H1 (cell line): ENCODE data around the gene MECR. TPM values are rescaled to one million over a fixed set of nuclear protein-coding genes. Genes with fewer than 3 reads are reported as not detected.
A peak's percentile ranks its signal among the peaks of the same experiment; 100 is the strongest.

Experiments used
- ATF3 ChIP-seq: IDR thresholded peaks from 2 replicates; pipeline ENCODE4 v1.6.1; 2011; ENCODE audit warnings: low read depth, mild to moderate bottlenecking, low read length; ENCODE audit not compliant: insufficient read depth
- BACH1 ChIP-seq: IDR thresholded peaks from 2 replicates; pipeline ENCODE4 v1.6.1; 2012; ENCODE audit warnings: low read length, improper control_type of control experiment
- CREB1 ChIP-seq: IDR thresholded peaks from 2 replicates; pipeline ENCODE4 v1.6.1; 2012; ENCODE audit warnings: inconsistent platforms
- EGR1 ChIP-seq: IDR thresholded peaks from 2 replicates; pipeline ENCODE4 v1.6.1; 2011; ENCODE audit warnings: low read depth, low read length, borderline replicate concordance
- KDM5A ChIP-seq: fragments of 200-600 bp; IDR thresholded peaks from 2 replicates; pipeline ENCODE4 v1.7.1; 2012; ENCODE audit warnings: mild to moderate bottlenecking, low read length, inconsistent platforms, mixed read lengths
- PHF8 ChIP-seq: fragments of 200-600 bp; sonication (generic); conservative IDR thresholded peaks from 2 replicates; pipeline ENCODE4 v1.7.1; 2012; ENCODE audit warnings: low read depth, mild to moderate bottlenecking, inconsistent platforms, low read length, moderate library complexity
- POLR2A ChIP-seq, 2 experiments: IDR thresholded peaks; 1 replicate in 1 of 2; 2 replicates in 1 of 2; pipeline ENCODE4 v1.6.1; 2011; ENCODE audit warnings: low read depth in 2 of 2, low read length in 2 of 2, mild to moderate bottlenecking in 2 of 2; ENCODE audit errors: control extremely low read depth in 1 of 2
- RNF2 ChIP-seq: fragments of 200-900, 300-1000 bp; sonication (generic); IDR thresholded peaks from 2 replicates; pipeline ENCODE4 v1.7.1; 2016; ENCODE audit warnings: borderline replicate concordance, low read depth, mild to moderate bottlenecking, antibody characterized with exemption, low read length; ENCODE audit not compliant: poor library complexity, severe bottlenecking; ENCODE audit errors: missing control alignments
- SIX5 ChIP-seq: IDR thresholded peaks from 2 replicates; pipeline ENCODE4 v1.6.1; 2011; ENCODE audit warnings: mild to moderate bottlenecking, low read depth, low read length
- SP1 ChIP-seq: IDR thresholded peaks from 2 replicates; pipeline ENCODE4 v1.6.1; 2011; ENCODE audit warnings: low read depth, low read length
- SP2 ChIP-seq: IDR thresholded peaks from 2 replicates; pipeline ENCODE4 v1.6.1; 2012; ENCODE audit warnings: mild to moderate bottlenecking, low read length, inconsistent platforms
- SP4 ChIP-seq: IDR thresholded peaks from 2 replicates; pipeline ENCODE4 v1.6.1; 2012; ENCODE audit warnings: low read length, inconsistent platforms
- polyA plus RNA-seq, 7 experiments: library from polyadenylated mRNA; depleted of rRNA in 3 of 7; stranded (reverse) in 5 of 7; unstranded in 2 of 7; fragments of >200 nt in 5 of 7; fragments of 200-250 nt in 2 of 7; gene quantifications; 1 replicate in 5 of 7; 2 replicates in 1 of 7; 4 replicates in 1 of 7; pipeline versions ENCODE4 v1.2.1 to v1.2.3, GENCODE V29; 2011 to 2013; ENCODE audit warnings: missing spikeins in 2 of 7, mixed read lengths in 2 of 7
- total RNA-seq: library from RNA; stranded (reverse); fragmentation: NEBNext Ultra II Directional; extraction: Animal tissue kit (Norgen Biotek cat#: 25700); gene quantifications from 2 replicates; pipeline ENCODE4 v1.2.1, GENCODE V29; 2021
- TF ChIP-seq, protein P1 (sequence below), 3 experiments: IDR thresholded peaks; 1 replicate in 2 of 3; 2 replicates in 1 of 3; pipeline versions ENCODE4 v1.5.1 to v1.6.1; 2011; ENCODE audit warnings: low read length in 3 of 3, mild to moderate bottlenecking in 3 of 3, inconsistent platforms in 2 of 3, low read depth in 1 of 3, moderate library complexity in 1 of 3; ENCODE audit not compliant: insufficient read depth in 1 of 3; ENCODE audit errors: control extremely low read depth in 1 of 3

Gene MECR
- total and polyA plus RNA-seq, 2 of the 8 experiments (the other 6 are each of a cell fraction or from before 2014, with no cell fraction given) = 24.2 to 24.4 TPM

- TF ChIP-seq, protein P1, sequence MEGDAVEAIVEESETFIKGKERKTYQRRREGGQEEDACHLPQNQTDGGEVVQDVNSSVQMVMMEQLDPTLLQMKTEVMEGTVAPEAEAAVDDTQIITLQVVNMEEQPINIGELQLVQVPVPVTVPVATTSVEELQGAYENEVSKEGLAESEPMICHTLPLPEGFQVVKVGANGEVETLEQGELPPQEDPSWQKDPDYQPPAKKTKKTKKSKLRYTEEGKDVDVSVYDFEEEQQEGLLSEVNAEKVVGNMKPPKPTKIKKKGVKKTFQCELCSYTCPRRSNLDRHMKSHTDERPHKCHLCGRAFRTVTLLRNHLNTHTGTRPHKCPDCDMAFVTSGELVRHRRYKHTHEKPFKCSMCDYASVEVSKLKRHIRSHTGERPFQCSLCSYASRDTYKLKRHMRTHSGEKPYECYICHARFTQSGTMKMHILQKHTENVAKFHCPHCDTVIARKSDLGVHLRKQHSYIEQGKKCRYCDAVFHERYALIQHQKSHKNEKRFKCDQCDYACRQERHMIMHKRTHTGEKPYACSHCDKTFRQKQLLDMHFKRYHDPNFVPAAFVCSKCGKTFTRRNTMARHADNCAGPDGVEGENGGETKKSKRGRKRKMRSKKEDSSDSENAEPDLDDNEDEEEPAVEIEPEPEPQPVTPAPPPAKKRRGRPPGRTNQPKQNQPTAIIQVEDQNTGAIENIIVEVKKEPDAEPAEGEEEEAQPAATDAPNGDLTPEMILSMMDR (IDR thresholded peaks at IDR 0.05; ENCODE audit: control extremely low read depth in 1 of 3, insufficient read depth in 1 of 3, low read depth in 1 of 3, low read length in 3 of 3) = peak in 2 of 3 experiments; percentile 78 to 87; a peak in 3 of 4 replicates
- TF ChIP-seq POLR2A (IDR thresholded peaks at IDR 0.05; ENCODE audit: control extremely low read depth in 1 of 2, low read depth in 2 of 2, low read length in 2 of 2) (0 out of 3 replicates have a peak, but pooled peaks of 1 of the 2 experiments have one; percentile 31), ATF3 (no peak), SP2 (no peak), KDM5A (no peak), CREB1 (peak; percentile 73), SP4 (no peak), RNF2 (no peak), SIX5 (no peak), PHF8 (0 out of 2 replicates have a peak, but pooled peaks have one; percentile 1), BACH1 (peak; percentile 69; the same call in 1 of the 2 replicates), EGR1 (no peak), SP1 (no peak)
These were observed 5.4 kb upstream of the MECR start, which contains the start of gene PTPRU (continued) for GRCh38 chr1:29235955-29236711.
